Measurements from ENCODE around the gene RORB.

The RORB gene

GRCh38 chr9:74742191-74742790 lies 245.2 kb downstream of the RORB start:
- Histone ChIP-seq H3K36me3 (no peaks in the 10 kb centered on the region), H3K9me3 (no peaks in the 10 kb centered on the region), H3K27ac (no peak overlapping the region), H3K4me3 (no peak overlapping the region), H3K27me3 (peaks cover 0 to 7% of the 10 kb centered on the region in 2 donors), H3K4me1 (peaks cover 0 to 6% (median 2%) of the 10 kb centered on the region in 4 donors)
- DNase-seq: no peak
- intact Hi-C loops (cut with DNase I; ENCODE audit: low total_unique reads): no loop called here
- TF ChIP-seq CTCF (IDR thresholded peaks at IDR 0.05): no peak
